A673 (cell line): ENCODE results near the gene PCSK7. TPM values are rescaled to one million over a fixed set of nuclear protein-coding genes. Genes with fewer than 3 reads are reported as not detected.
"Not testable (repeated sequence)": the region's sequence is repeated elsewhere in the genome, so short reads cannot be mapped to it uniquely, and the experiment has no call there.

ENCODE experiments used
- BruUV-seq: library from RNA; stranded (reverse); fragments of 400-500 nt; replicated peaks from 2 replicates; lab custom pipeline; 2021; lab: Mats Ljungman, UMichigan
- CTCF ChIA-PET: fragments of 300-600 bp; sonication (Branson Sonifier 250); formaldehyde crosslinking; loops from one replicate; lab custom pipeline; 2022; ENCODE audit warnings: antibody characterized with exemption; lab: Charles Lee
- POLR2A ChIA-PET: fragments of 300-600 bp; sonication (Branson Sonifier 250); formaldehyde crosslinking; loops from one replicate; lab custom pipeline; 2022; ENCODE audit warnings: antibody characterized with exemption; ENCODE audit not compliant: low non-redundant PET; lab: Charles Lee
- DNase-seq: peaks from one replicate; pipeline ENCODE4 v3.0.0-alpha.2; 2015; ENCODE audit warnings: low spot score
- H3K27ac ChIP-seq: fragments of 200-600 bp; sonication (generic); 2 replicates; pipeline ENCODE4 v1.5.1; 2016; ENCODE audit warnings: mixed run types, low read depth, mild to moderate bottlenecking, mixed read lengths, antibody characterized with exemption, low read length; ENCODE audit not compliant: poor library complexity, severe bottlenecking
- H3K27me3 ChIP-seq: fragments of 200-600 bp; sonication (generic); replicated peaks from 2 replicates; pipeline ENCODE4 v1.6.1; 2017; ENCODE audit warnings: mixed run types, low read depth, mild to moderate bottlenecking, mixed read lengths, antibody characterized with exemption, low read length; ENCODE audit not compliant: insufficient read depth, poor library complexity
- H3K36me3 ChIP-seq: fragments of 200-600 bp; sonication (generic); 2 replicates; pipeline ENCODE4 v1.6.1; 2016; ENCODE audit warnings: mixed run types, mild to moderate bottlenecking, mixed read lengths, antibody characterized with exemption, low read length; ENCODE audit not compliant: insufficient read depth, poor library complexity, severe bottlenecking
- H3K4me1 ChIP-seq: fragments of 200-600 bp; sonication (generic); 2 replicates; pipeline ENCODE4 v1.6.1; 2017; ENCODE audit warnings: mixed run types, mild to moderate bottlenecking, mixed read lengths, antibody characterized with exemption, low read length; ENCODE audit not compliant: insufficient read depth, poor library complexity, severe bottlenecking
- H3K4me3 ChIP-seq: fragments of 200-600 bp; sonication (generic); 2 replicates; pipeline ENCODE4 v1.5.1; 2016; ENCODE audit warnings: low read depth, mixed run types, mild to moderate bottlenecking, mixed read lengths, low read length; ENCODE audit not compliant: poor library complexity, severe bottlenecking
- H3K9me3 ChIP-seq: fragments of 200-600 bp; sonication (generic); 2 replicates; pipeline ENCODE4 v1.6.1; 2016; ENCODE audit warnings: mixed run types, low read depth, mild to moderate bottlenecking, mixed read lengths, antibody characterized with exemption, low read length; ENCODE audit not compliant: poor library complexity, severe bottlenecking
- CTCF ChIP-seq: fragments of 300-800, 200-600 bp; sonication (generic); conservative IDR thresholded peaks from 2 replicates; pipeline ENCODE4 v1.5.1; 2017; ENCODE audit warnings: low read depth, mild to moderate bottlenecking, antibody characterized with exemption, low read length, moderate library complexity, mixed read lengths
- EZH2 ChIP-seq: fragments of 200-600 bp; sonication (generic); IDR thresholded peaks from 2 replicates; pipeline ENCODE4 v1.6.1; 2017; ENCODE audit warnings: borderline replicate concordance, low read depth, mild to moderate bottlenecking, mixed read lengths, antibody characterized with exemption, low read length; ENCODE audit not compliant: poor library complexity, severe bottlenecking
- intact Hi-C: fragments of 100-400 bp; cut with micrococcal nuclease; formaldehyde crosslinking; loops from one replicate; pipeline ENCODE4 v1.10.0; 2022; ENCODE audit not compliant: unreplicated experiment
- total RNA-seq: library from RNA; stranded (reverse); gene quantifications from 2 replicates; pipeline ENCODE4 v1.2.3, GENCODE V29; 2021

The PCSK7 gene
- total RNA-seq, 1 experiment from 2014 or later, result 49.0 TPM

- no peaks in the 10 kb centered on the region for H3K27me3 ChIP-seq
- POLR2A ChIA-PET, result interaction anchor here (0.6 kb wide), 1 partner anchor 9 kb away, joined by 13 read pairs; no protein-coding TSS in a partner anchor
- CTCF ChIA-PET, result no interaction called here
- no peaks in the 10 kb centered on the region for H3K4me1 ChIP-seq
- intact Hi-C loops, result no loop called here
- BruUV-seq, result no TSS peak
- H3K27ac ChIP-seq, result no peak overlapping the region
- TF ChIP-seq EZH2, result no peak
- peaks cover 8% of the 10 kb centered on the region for H3K9me3 ChIP-seq
- H3K4me3 ChIP-seq, result no peak overlapping the region
- DNase-seq, result no peak
- peaks cover 4% of the 10 kb centered on the region for H3K36me3 ChIP-seq
These were observed 39.3 kb upstream of the PCSK7 start for GRCh38 chr11:117271208-117271607.

- intact Hi-C loops, result no loop called here
- POLR2A ChIA-PET, result no interaction called here
These were observed 38.0 kb upstream of the PCSK7 start for GRCh38 chr11:117269856-117270255.

GRCh38 chr11:117265745-117266144, 33.9 kb upstream of the PCSK7 start:
- TF ChIP-seq CTCF (no peak), EZH2 (no peak)
- Histone ChIP-seq H3K9me3 (no peaks in the 10 kb centered on the region), H3K4me3 (no peak overlapping the region), H3K27ac (no peak overlapping the region), H3K27me3 (no peaks in the 10 kb centered on the region), H3K36me3 (no peaks in the 10 kb centered on the region), H3K4me1 (no peaks in the 10 kb centered on the region)
- DNase-seq, result no peak
- POLR2A ChIA-PET, result no interaction called here
- intact Hi-C loops, result no loop called here
- BruUV-seq, result no TSS peak
- CTCF ChIA-PET, result no interaction called here

More at GRCh38 chr11:117269856-117270255, 38.0 kb upstream of the PCSK7 start:
- H3K4me1 ChIP-seq, result no peaks in the 10 kb centered on the region
- peaks cover 8% of the 10 kb centered on the region for H3K9me3 ChIP-seq
- H3K4me3 ChIP-seq, result no peak overlapping the region
- DNase-seq, result no peak
- no TSS peak for BruUV-seq
- TF ChIP-seq CTCF (no peak), EZH2 (no peak)
- CTCF ChIA-PET, result no interaction called here
- H3K27ac ChIP-seq, result no peak overlapping the region
- H3K27me3 ChIP-seq, result no peaks in the 10 kb centered on the region
- H3K36me3 ChIP-seq, result peaks cover 4% of the 10 kb centered on the region

GRCh38 chr11:117264624-117265323, 32.9 kb upstream of the PCSK7 start:
- H3K27ac ChIP-seq, H3K27me3 ChIP-seq, CTCF ChIA-PET, POLR2A ChIA-PET, BruUV-seq, H3K9me3 ChIP-seq, DNase-seq, H3K36me3 ChIP-seq, H3K4me3 ChIP-seq, intact Hi-C loops, H3K4me1 ChIP-seq: not testable (repeated sequence)
